Skeletal muscle cell (primary cell): Measurements from ENCODE around the gene ARHGEF10L.

Experiments used
- DNase-seq: peaks from one replicate; pipeline ENCODE4 v3.0.0-alpha.2; 2010; ENCODE audit warnings: low read depth
- H3K4me3 ChIP-seq: 2 replicates; pipeline ENCODE4 v1.5.1; 2011; ENCODE audit warnings: low read depth, mild to moderate bottlenecking, control low read depth, low read length, moderate library complexity

Gene ARHGEF10L

GRCh38 chr1:17665950-17666720 lies 126.6 kb downstream of the ARHGEF10L start:
- H3K4me3 ChIP-seq: no peak overlapping the region
- DNase-seq: no peak

GRCh38 chr1:17667641-17668040 lies 128.1 kb downstream of the ARHGEF10L start:
- no peak overlapping the region for H3K4me3 ChIP-seq
- no peak for DNase-seq

GRCh38 chr1:17668195-17668594 lies 128.7 kb downstream of the ARHGEF10L start:
- H3K4me3 ChIP-seq: no peak overlapping the region

GRCh38 chr1:17668624-17669175 lies 129.2 kb downstream of the ARHGEF10L start:
- DNase-seq: no peak
- H3K4me3 ChIP-seq: no peak overlapping the region

More at GRCh38 chr1:17668195-17668594, 128.7 kb downstream of the ARHGEF10L start:
- no peak for DNase-seq

- no peak for DNase-seq
- no peak overlapping the region for H3K4me3 ChIP-seq
These were observed 129.8 kb downstream of the ARHGEF10L start for GRCh38 chr1:17669305-17669704.

- DNase-seq: no peak
These were observed 130.5 kb downstream of the ARHGEF10L start for GRCh38 chr1:17669866-17670451.

GRCh38 chr1:17670587-17671313 lies 131.3 kb downstream of the ARHGEF10L start:
- no peak overlapping the region for H3K4me3 ChIP-seq
- no peak for DNase-seq

More at GRCh38 chr1:17669866-17670451, 130.5 kb downstream of the ARHGEF10L start:
- H3K4me3 ChIP-seq: no peak overlapping the region

GRCh38 chr1:17671314-17671705 lies 131.8 kb downstream of the ARHGEF10L start:
- H3K4me3 ChIP-seq: no peak overlapping the region
- DNase-seq: no peak

GRCh38 chr1:17671741-17672140 lies 132.2 kb downstream of the ARHGEF10L start:
- no peak for DNase-seq

GRCh38 chr1:17672226-17672625 lies 132.7 kb downstream of the ARHGEF10L start:
- DNase-seq: no peak
- H3K4me3 ChIP-seq: no peak overlapping the region

More at GRCh38 chr1:17671741-17672140, 132.2 kb downstream of the ARHGEF10L start:
- H3K4me3 ChIP-seq: no peak overlapping the region

GRCh38 chr1:17673329-17674072 lies 134.0 kb downstream of the ARHGEF10L start:
- no peak for DNase-seq

GRCh38 chr1:17674726-17675500 lies 135.4 kb downstream of the ARHGEF10L start:
- H3K4me3 ChIP-seq: no peak overlapping the region
- no peak for DNase-seq

More at GRCh38 chr1:17673329-17674072, 134.0 kb downstream of the ARHGEF10L start:
- no peak overlapping the region for H3K4me3 ChIP-seq

GRCh38 chr1:17675744-17676143 lies 136.2 kb downstream of the ARHGEF10L start:
- DNase-seq: no peak
- no peak overlapping the region for H3K4me3 ChIP-seq

GRCh38 chr1:17676387-17677060 lies 137.0 kb downstream of the ARHGEF10L start:
- no peak overlapping the region for H3K4me3 ChIP-seq
- no peak for DNase-seq

- H3K4me3 ChIP-seq: no peak overlapping the region
- no peak for DNase-seq
These were observed 138.5 kb downstream of the ARHGEF10L start for GRCh38 chr1:17678011-17678410.

- DNase-seq: no peak
- H3K4me3 ChIP-seq: no peak overlapping the region
These were observed 140.4 kb downstream of the ARHGEF10L start for GRCh38 chr1:17679856-17680255.

- no peak overlapping the region for H3K4me3 ChIP-seq
- DNase-seq: no peak
These were observed 140.8 kb downstream of the ARHGEF10L start for GRCh38 chr1:17680308-17680707.

- no peak for DNase-seq
These were observed 142.9 kb downstream of the ARHGEF10L start for GRCh38 chr1:17682400-17682799.

More at GRCh38 chr1:17682400-17682799, 142.9 kb downstream of the ARHGEF10L start:
- no peak overlapping the region for H3K4me3 ChIP-seq
